Measurements from ENCODE around the gene MXD1.

- no peak for TF ChIP-seq CTCF (optimal IDR thresholded peaks at IDR 0.05 in 1 of 3, IDR thresholded peaks at IDR 0.05 in 1 of 3, conservative IDR thresholded peaks at IDR 0.05 in 1 of 3; ENCODE audit: extremely low read depth in 1 of 3, insufficient read depth in 2 of 3, low read length in 3 of 3)
- TF ChIP-seq EZH2 (IDR thresholded peaks at IDR 0.05; ENCODE audit: low read length), result no peak
These were observed 44.5 kb downstream of the MXD1 start for GRCh38 chr2:69959425-69959824.

All from keratinocyte (primary cell).